GM12873 (cell line): ENCODE data around the gene CAPN11.

Source experiments
- CTCF ChIP-seq: IDR thresholded peaks from 2 replicates; pipeline ENCODE4 v1.5.1; 2012; ENCODE audit warnings: low read depth, mild to moderate bottlenecking, moderate library complexity, low read length, control low read depth; ENCODE audit not compliant: insufficient read depth; ENCODE audit errors: missing control alignments

Gene CAPN11

GRCh38 chr6:44145839-44146238, 12.8 kb upstream of the CAPN11 start:
- no peak for TF ChIP-seq CTCF

- no peak for TF ChIP-seq CTCF
These were observed 11.9 kb upstream of the CAPN11 start for GRCh38 chr6:44146685-44147084.

GRCh38 chr6:44147256-44147655, 11.4 kb upstream of the CAPN11 start:
- no peak for TF ChIP-seq CTCF

- TF ChIP-seq CTCF = no peak
These were observed 10.3 kb upstream of the CAPN11 start for GRCh38 chr6:44148306-44148705.

- TF ChIP-seq CTCF = no peak
These were observed 9.1 kb upstream of the CAPN11 start for GRCh38 chr6:44149369-44150012.

GRCh38 chr6:44150317-44150917, 8.2 kb upstream of the CAPN11 start:
- peak; percentile 1 for TF ChIP-seq CTCF

- TF ChIP-seq CTCF = peak; percentile 99
These were observed 7.1 kb upstream of the CAPN11 start for GRCh38 chr6:44151348-44152108.
